K562 (cell line): ENCODE measurements around the gene MGRN1. TPM values are rescaled to one million over a fixed set of nuclear protein-coding genes. Genes with fewer than 3 reads are reported as not detected.

Experiments
- ATAC-seq: fragments of 200-7000 bp; cut with Tn5 transposase; 3 replicates; pipeline ENCODE4 v1.9.1; 2020; ENCODE audit warnings: moderate library complexity
- BruUV-seq: library from RNA; stranded (reverse); fragments of 400-500 nt; replicated peaks from 2 replicates; lab custom pipeline; 2021; lab: Mats Ljungman, UMichigan
- CTCF ChIA-PET: fragments of 300-600 bp; formaldehyde crosslinking; extraction: SDS; loops from one replicate; lab custom pipeline; 2021; ENCODE audit warnings: low intra/inter-chr PET ratio; lab: Yijun Ruan, JAX
- POLR2A ChIA-PET: fragments of 300-600, 350-650 bp; sonication (Branson Sonifier 250); formaldehyde crosslinking; extraction: SDS; loops from one replicate; lab custom pipeline; 2021; ENCODE audit warnings: antibody characterized with exemption, inconsistent platforms; lab: Yijun Ruan, JAX
- DNase-seq, 4 experiments: peaks; one replicate each; pipeline versions ENCODE4 v3.0.0 to v3.0.0-alpha.2; 2011 to 2018; ENCODE audit warnings: low spot score in 3 of 4, mixed read lengths in 3 of 4; ENCODE audit errors: extremely low read depth in 1 of 4
- FAIRE-seq: peaks from 2 replicates; lab custom pipeline; 2011; peaks lifted over from hg19 to GRCh38; lab: Jason Lieb, UNC
- H2AFZ ChIP-seq: 2 replicates; pipeline ENCODE4 v1.6.0; 2011; ENCODE audit warnings: low read depth, low read length, control low read depth, inconsistent platforms
- H3K27ac ChIP-seq: fragments of 200-600 bp; 3 replicates; pipeline ENCODE4 v1.8.0; 2011; ENCODE audit warnings: low read depth, mild to moderate bottlenecking, control low read depth, inconsistent platforms, low read length, moderate library complexity, mixed read lengths; ENCODE audit errors: extremely low read depth
- H3K27me3 ChIP-seq, 2 experiments: fragments of 300-600 bp in 1 of 2; 2 replicates in 1 of 2; 3 replicates in 1 of 2; pipeline versions ENCODE4 v1.6.0 to v1.8.0; 2011; ENCODE audit warnings: inconsistent platforms in 2 of 2, low read length in 2 of 2, mild to moderate bottlenecking in 1 of 2, mixed read lengths in 1 of 2, moderate library complexity in 1 of 2; ENCODE audit not compliant: control insufficient read depth in 2 of 2, insufficient read depth in 2 of 2
- H3K36me3 ChIP-seq: fragments of 300-600 bp; 3 replicates; pipeline ENCODE4 v1.8.0; 2011; ENCODE audit warnings: mild to moderate bottlenecking, low read length, inconsistent platforms; ENCODE audit not compliant: control insufficient read depth, insufficient read depth
- H3K4me1 ChIP-seq, 2 experiments: fragments of 200-600 bp in 1 of 2; replicated peaks in 1 of 2; 2 replicates in 1 of 2; 3 replicates in 1 of 2; pipeline versions ENCODE4 v1.5.1 to v1.8.0; 2011; ENCODE audit warnings: inconsistent platforms in 2 of 2, low read length in 2 of 2, mild to moderate bottlenecking in 1 of 2, mixed read lengths in 1 of 2, moderate library complexity in 1 of 2; ENCODE audit not compliant: control insufficient read depth in 2 of 2, insufficient read depth in 2 of 2
- H3K4me2 ChIP-seq: 2 replicates; pipeline ENCODE4 v1.6.1; 2011; ENCODE audit warnings: low read length, control low read depth, inconsistent platforms, mixed read lengths; ENCODE audit not compliant: insufficient read depth
- H3K4me3 ChIP-seq: fragments of 200-600 bp; sonication (generic), shearing (Covaris generic); 2 replicates; pipeline ENCODE4 v1.5.1; 2016; ENCODE audit warnings: control low read depth, inconsistent platforms
- H3K79me2 ChIP-seq: fragments of 200-600 bp; 3 replicates; pipeline ENCODE4 v1.8.0; 2011; ENCODE audit warnings: low read length, inconsistent platforms; ENCODE audit not compliant: control insufficient read depth, insufficient read depth
- H3K9ac ChIP-seq, 2 experiments: 2 replicates each; pipeline versions ENCODE4 v1.6.0 to v1.6.1; 2011; ENCODE audit warnings: low read depth in 2 of 2, low read length in 2 of 2, control low read depth in 1 of 2, inconsistent platforms in 1 of 2, mild to moderate bottlenecking in 1 of 2, mixed read lengths in 1 of 2; ENCODE audit not compliant: insufficient read depth in 1 of 2
- H3K9me1 ChIP-seq: one replicate; pipeline ENCODE4 v1.6.0; 2011; ENCODE audit warnings: inconsistent platforms, mild to moderate bottlenecking, low read length, moderate library complexity; ENCODE audit not compliant: control insufficient read depth, insufficient read depth
- H3K9me3 ChIP-seq: replicated peaks from 2 replicates; pipeline ENCODE4 v1.5.1; 2011; ENCODE audit warnings: low read depth, low read length, inconsistent platforms; ENCODE audit not compliant: control insufficient read depth, insufficient read depth
- H4K20me1 ChIP-seq: replicated peaks from 2 replicates; pipeline ENCODE4 v1.6.1; 2011; ENCODE audit warnings: low read length, inconsistent platforms, mixed read lengths; ENCODE audit not compliant: control insufficient read depth, insufficient read depth
- BACH1 ChIP-seq: fragments of 200-800 bp; sonication (Bioruptor generic); IDR thresholded peaks from 2 replicates; pipeline ENCODE4 v1.6.1; 2016; ENCODE audit warnings: missing genetic modification characterization, missing compliant biosample characterization
- CBFB ChIP-seq: sonication (generic); formaldehyde crosslinking; IDR thresholded peaks from 2 replicates; pipeline ENCODE4 v1.4.0; 2020; ENCODE audit warnings: mild to moderate bottlenecking, missing genetic modification reagents
- CC2D1A ChIP-seq: fragments of 450-650 bp; IDR thresholded peaks from 2 replicates; pipeline ENCODE4 v1.6.1; 2017; ENCODE audit warnings: mild to moderate bottlenecking
- GATAD2B ChIP-seq: fragments of 450-650 bp; IDR thresholded peaks from 2 replicates; pipeline ENCODE4 v1.6.1; 2017; ENCODE audit warnings: mild to moderate bottlenecking, borderline replicate concordance
- MAFF ChIP-seq: IDR thresholded peaks from 2 replicates; pipeline ENCODE4 v1.6.1; 2012; ENCODE audit warnings: low read length, improper control_type of control experiment
- NFE2L1 ChIP-seq: fragments of 450-650 bp; IDR thresholded peaks from 2 replicates; pipeline ENCODE4 v1.6.1; 2016; ENCODE audit warnings: missing genetic modification characterization, low read depth, mild to moderate bottlenecking, missing compliant biosample characterization, moderate library complexity, borderline replicate concordance
- NRF1 ChIP-seq, 2 experiments: fragments of 450-650 bp; IDR thresholded peaks in 1 of 2; conservative IDR thresholded peaks in 1 of 2; 2 replicates each; pipeline ENCODE4 v1.6.1; 2014; ENCODE audit warnings: mild to moderate bottlenecking in 2 of 2
- POLR2G ChIP-seq: fragments of 200-400 bp; formaldehyde crosslinking; IDR thresholded peaks from 2 replicates; pipeline ENCODE4 v1.6.1; 2017; ENCODE audit warnings: low read depth, mild to moderate bottlenecking, antibody characterized with exemption, low read length, moderate library complexity
- PRMT5 ChIP-seq: sonication (generic); formaldehyde crosslinking; IDR thresholded peaks from 2 replicates; pipeline ENCODE4 v1.5.0; 2020; ENCODE audit warnings: missing genetic modification reagents
- RBM22 ChIP-seq: fragments of 200-400 bp; formaldehyde crosslinking; IDR thresholded peaks from 2 replicates; pipeline ENCODE4 v1.6.1; 2018; ENCODE audit warnings: low read length, low read depth; ENCODE audit not compliant: poor library complexity, severe bottlenecking
- SMC3 ChIP-seq: conservative IDR thresholded peaks from 2 replicates; pipeline ENCODE4 v1.6.1; 2011; ENCODE audit warnings: low read depth, low read length, improper control_type of control experiment; ENCODE audit not compliant: insufficient read depth
- TRIM28 ChIP-seq: fragments of 450-650 bp; IDR thresholded peaks from 2 replicates; pipeline ENCODE4 v1.6.1; 2017
- XRCC5 ChIP-seq: fragments of 200-400 bp; formaldehyde crosslinking; IDR thresholded peaks from 2 replicates; pipeline ENCODE4 v1.6.1; 2017; ENCODE audit warnings: low read depth, mild to moderate bottlenecking, low read length
- YY1 ChIP-seq, 3 experiments: IDR thresholded peaks; 2 replicates each; pipeline ENCODE4 v1.6.1; 2011; ENCODE audit warnings: low read length in 2 of 3, mild to moderate bottlenecking in 2 of 3, moderate library complexity in 2 of 3, borderline replicate concordance in 1 of 3, control low read depth in 1 of 3, low read depth in 1 of 3; ENCODE audit not compliant: insufficient read depth in 3 of 3, insufficient replicate concordance in 2 of 3, control insufficient read depth in 1 of 3, insufficient read length in 1 of 3; ENCODE audit errors: extremely low read depth in 1 of 3
- ZNF121 ChIP-seq: sonication (generic); formaldehyde crosslinking; conservative IDR thresholded peaks from 2 replicates; pipeline ENCODE4 v1.8.0; 2022; ENCODE audit warnings: missing genetic modification reagents
- ZNF561 ChIP-seq: fragments of 450-650 bp; formaldehyde crosslinking; conservative IDR thresholded peaks from 2 replicates; pipeline ENCODE4 v1.4.0; 2020; ENCODE audit warnings: mild to moderate bottlenecking, moderate library complexity
- WGBS: fragments of 100-300 bp; shearing (Covaris generic); methylation state at CpG from one replicate; pipeline ENCODE4 v1.1.6; 2016; ENCODE audit warnings: low coverage, mixed read lengths; ENCODE audit not compliant: insufficient coverage; ENCODE audit errors: missing lambda C conversion rate; 5-methylcytosine and 5-hydroxymethylcytosine counted together
- in situ Hi-C: fragments of 300-500 bp; cut with MboI; formaldehyde crosslinking; loops from 4 replicates; pipeline ENCODE4 v1.15.0; 2018; ENCODE audit warnings: inconsistent platforms, mixed read lengths
- intact Hi-C: fragments of 100-400 bp; cut with micrococcal nuclease; formaldehyde crosslinking; loops from 2 replicates; pipeline ENCODE4 v1.14.2; 2022
- polyA plus RNA-seq, 8 experiments: library from polyadenylated mRNA; depleted of rRNA in 4 of 8; stranded (reverse) in 5 of 8; unstranded in 3 of 8; fragments of >200 nt; fragmentation: Nextera tagmentation in 2 of 8; fragmentation: Illumina TruSeq in 1 of 8; extraction: Ambion mirVana in 2 of 8; extraction: Trizol in 1 of 8; gene quantifications; 2 replicates each; pipeline versions ENCODE4 v1.2.1 to v1.2.3, GENCODE V29; 2011 to 2014; ENCODE audit warnings: inconsistent platforms in 1 of 8, missing spikeins in 1 of 8
- total RNA-seq, 7 experiments: library from RNA; depleted of rRNA in 6 of 7; stranded (reverse); fragments of >200 nt in 6 of 7; fragmentation: Illumina TruSeq in 2 of 7; extraction: Trizol in 2 of 7; gene quantifications; 2 replicates each; pipeline versions ENCODE4 v1.2.1 to v1.2.3, GENCODE V29; 2011 to 2021; ENCODE audit warnings: low replicate concordance in 1 of 7
- TF ChIP-seq, protein P1 (sequence below), 2 experiments: fragments of 450-650 bp in 1 of 2; sonication (generic) in 1 of 2; formaldehyde crosslinking in 1 of 2; IDR thresholded peaks in 1 of 2; conservative IDR thresholded peaks in 1 of 2; 2 replicates each; pipeline versions ENCODE4 v1.6.1 to v1.8.1; 2016 to 2023; ENCODE audit warnings: mild to moderate bottlenecking in 2 of 2, moderate library complexity in 2 of 2, inconsistent platforms in 1 of 2, missing genetic modification reagents in 1 of 2
- TF ChIP-seq, protein P2 (sequence below): fragments of 450-650 bp; formaldehyde crosslinking; IDR thresholded peaks from 2 replicates; pipeline ENCODE4 v1.4.0; 2020; ENCODE audit warnings: mild to moderate bottlenecking, moderate library complexity

MGRN1 gene
- total and polyA plus RNA-seq, 9 of the 15 experiments (the other 6 are each of a cell fraction or from before 2014, with no cell fraction given) = 0.15 to 37.9 (median 6.0) TPM

DNA sequence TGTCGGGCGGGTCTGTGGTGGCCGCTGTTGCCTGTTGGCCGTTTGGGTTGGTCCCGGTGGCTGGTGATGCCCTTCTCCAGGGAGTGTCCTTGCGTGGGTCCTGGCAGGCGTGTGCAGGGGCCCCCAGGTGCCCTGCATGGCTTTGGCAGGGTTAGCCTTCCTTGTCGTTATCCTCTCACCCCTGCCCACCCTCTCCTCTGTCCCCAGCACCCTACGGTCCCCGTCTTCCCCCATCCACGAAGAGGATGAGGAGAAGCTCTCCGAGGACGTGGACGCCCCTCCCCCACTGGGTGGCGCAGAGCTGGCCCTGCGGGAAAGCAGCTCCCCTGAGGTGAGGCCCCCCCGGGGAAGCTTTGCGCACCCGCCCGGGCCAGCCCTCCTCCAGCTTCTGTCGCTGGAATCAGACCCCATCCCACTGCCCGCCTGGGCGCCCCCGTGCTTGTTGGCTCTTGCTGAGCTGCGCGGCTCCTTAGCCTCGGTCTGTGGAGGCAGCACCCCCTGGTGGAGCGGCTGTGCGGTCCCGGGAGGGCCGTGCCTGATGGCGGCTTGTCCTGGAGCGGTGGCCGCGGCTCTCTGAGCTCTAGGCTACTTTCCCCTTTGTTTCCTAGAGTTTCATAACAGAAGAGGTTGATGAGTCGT, 58.1 kb downstream of the MGRN1 start:
- ChIA-PET POLR2A (interaction anchor here (1.0 kb wide), 1 partner anchor 13 kb away, joined by 3 read pairs; no protein-coding TSS in a partner anchor), CTCF (no interaction called here)
- BruUV-seq = no TSS peak
- ATAC-seq (peak; percentile 93), FAIRE-seq (peak; percentile 56), DNase-seq (peak; percentile 59 to 72 (median 64))
- Histone ChIP-seq H3K9me1 (no peaks in the 10 kb centered on the region), H4K20me1 (no peaks in the 10 kb centered on the region), H3K4me1 (peaks cover 0 to 52% of the 10 kb centered on the region in 2 experiments; a peak in 2 of 5 replicates), H3K9ac (peak overlapping the region in 1 of 2 experiments; percentile 26; a peak in 1 of 4 replicates), H3K4me3 (no peak overlapping the region), H3K36me3 (peaks cover 50% of the 10 kb centered on the region; the same call in 2 of the 3 replicates), H3K27ac (no peak overlapping the region), H3K79me2 (no peaks in the 10 kb centered on the region), H3K27me3 (no peaks in the 10 kb centered on the region), H2AFZ (no peak overlapping the region), H3K4me2 (no peak overlapping the region), H3K9me3 (no peaks in the 10 kb centered on the region)
- intact Hi-C loops (no loop called here), in situ Hi-C loops (no loop called here)
- WGBS = 77% methylated on average over 16 of the region's 36 CpGs
- TF ChIP-seq MAFF = no peak
- TF ChIP-seq ZNF561 = no peak
- 0 out of 2 replicates have a peak, but pooled peaks have one; percentile 17 for TF ChIP-seq SMC3
- TF ChIP-seq CC2D1A = no peak
- TF ChIP-seq NRF1 (conservative IDR thresholded peaks at IDR 0.05 in 1 of 2, IDR thresholded peaks at IDR 0.05 in 1 of 2) = no peak
- no peak for TF ChIP-seq CBFB
- peak; percentile 14; the same call in 1 of the 2 replicates for TF ChIP-seq XRCC5
- no peak for TF ChIP-seq ZNF121
- peak; percentile 30 for TF ChIP-seq RBM22
- peak; percentile 23; the same call in 1 of the 2 replicates for TF ChIP-seq POLR2G
- TF ChIP-seq, protein P1, sequence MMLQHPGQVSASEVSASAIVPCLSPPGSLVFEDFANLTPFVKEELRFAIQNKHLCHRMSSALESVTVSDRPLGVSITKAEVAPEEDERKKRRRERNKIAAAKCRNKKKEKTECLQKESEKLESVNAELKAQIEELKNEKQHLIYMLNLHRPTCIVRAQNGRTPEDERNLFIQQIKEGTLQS (IDR thresholded peaks at IDR 0.05) = peak; percentile 75
- TF ChIP-seq, protein P1 (CRISPR knock-in tag; conservative IDR thresholded peaks at IDR 0.05) = no peak
- TF ChIP-seq NFE2L1 (tag) = no peak
- TF ChIP-seq PRMT5 = no peak
- no peak for TF ChIP-seq BACH1 (tag)
- TF ChIP-seq YY1 (IDR thresholded peaks at IDR 0.05; ENCODE audit: borderline replicate concordance in 1 of 3, control insufficient read depth in 1 of 3, extremely low read depth in 1 of 3, insufficient read depth in 3 of 3, insufficient read length in 1 of 3, insufficient replicate concordance in 2 of 3, low read depth in 1 of 3, low read length in 2 of 3) = peak in 1 of 3 experiments; percentile 38
- no peak for TF ChIP-seq GATAD2B
- no peak for TF ChIP-seq TRIM28
- TF ChIP-seq, protein P2, sequence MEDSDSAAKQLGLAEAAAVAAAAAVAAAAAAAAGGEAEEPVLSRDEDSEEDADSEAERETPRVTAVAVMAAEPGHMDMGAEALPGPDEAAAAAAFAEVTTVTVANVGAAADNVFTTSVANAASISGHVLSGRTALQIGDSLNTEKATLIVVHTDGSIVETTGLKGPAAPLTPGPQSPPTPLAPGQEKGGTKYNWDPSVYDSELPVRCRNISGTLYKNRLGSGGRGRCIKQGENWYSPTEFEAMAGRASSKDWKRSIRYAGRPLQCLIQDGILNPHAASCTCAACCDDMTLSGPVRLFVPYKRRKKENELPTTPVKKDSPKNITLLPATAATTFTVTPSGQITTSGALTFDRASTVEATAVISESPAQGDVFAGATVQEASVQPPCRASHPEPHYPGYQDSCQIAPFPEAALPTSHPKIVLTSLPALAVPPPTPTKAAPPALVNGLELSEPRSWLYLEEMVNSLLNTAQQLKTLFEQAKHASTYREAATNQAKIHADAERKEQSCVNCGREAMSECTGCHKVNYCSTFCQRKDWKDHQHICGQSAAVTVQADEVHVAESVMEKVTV (CRISPR knock-in tag) = no peak
